Mucosa of rectum (tissue), 2 donors: Measurements from ENCODE around the gene PDGFC.

ENCODE experiments used
- H3K27ac ChIP-seq, 2 donors: one replicate each; pipeline ENCODE4 v1.7.0; 2013; ENCODE audit warnings: inconsistent platforms in 2 of 2, low read depth in 2 of 2, low read length in 2 of 2
- H3K27me3 ChIP-seq, 2 donors: one replicate each; pipeline ENCODE4 v1.7.0; 2013; ENCODE audit warnings: low read length in 2 of 2; ENCODE audit not compliant: control insufficient read depth in 2 of 2, insufficient read depth in 2 of 2
- H3K36me3 ChIP-seq, 2 donors: one replicate each; pipeline ENCODE4 v1.7.0; 2013; ENCODE audit warnings: low read length in 2 of 2; ENCODE audit not compliant: control insufficient read depth in 2 of 2, insufficient read depth in 2 of 2
- H3K4me1 ChIP-seq, 2 donors: one replicate each; pipeline ENCODE4 v1.7.0; 2013; ENCODE audit warnings: low read length in 2 of 2, mild to moderate bottlenecking in 1 of 2; ENCODE audit not compliant: control insufficient read depth in 2 of 2, insufficient read depth in 2 of 2
- H3K4me3 ChIP-seq, 2 donors: one replicate each; pipeline ENCODE4 v1.7.0; 2013; ENCODE audit warnings: low read length in 2 of 2
- H3K9ac ChIP-seq, 2 donors: one replicate each; pipeline ENCODE4 v1.7.0; 2013; ENCODE audit warnings: low read length in 2 of 2, low read depth in 1 of 2, mild to moderate bottlenecking in 1 of 2
- H3K9me3 ChIP-seq, 2 donors: one replicate each; pipeline ENCODE4 v1.7.0; 2013; ENCODE audit warnings: low read length in 2 of 2; ENCODE audit not compliant: control insufficient read depth in 2 of 2
- donor health status: healthy.
- donor health status: Normal muscosa, but diverticular disease.

The PDGFC gene

GRCh38 chr4:156962058-156962358 lies 9.6 kb downstream of the PDGFC start:
- H3K27me3 ChIP-seq = no peaks in the 10 kb centered on the region
- no peaks in the 10 kb centered on the region for H3K9me3 ChIP-seq
- peak overlapping the region in 1 of 2 donors; percentile 11 for H3K27ac ChIP-seq
- H3K4me1 ChIP-seq = peaks cover 0 to 6% of the 10 kb centered on the region in 2 donors
- no peak overlapping the region for H3K9ac ChIP-seq
- H3K36me3 ChIP-seq = no peaks in the 10 kb centered on the region
- no peak overlapping the region for H3K4me3 ChIP-seq

GRCh38 chr4:156961196-156962057 lies 10.2 kb downstream of the PDGFC start:
- H3K27me3 ChIP-seq = no peaks in the 10 kb centered on the region
- no peak overlapping the region for H3K4me3 ChIP-seq
- H3K9me3 ChIP-seq = no peaks in the 10 kb centered on the region
- H3K9ac ChIP-seq = no peak overlapping the region
- no peaks in the 10 kb centered on the region for H3K36me3 ChIP-seq
- peak overlapping the region in 1 of 2 donors; percentile 11 for H3K27ac ChIP-seq
- peaks cover 0 to 6% of the 10 kb centered on the region in 2 donors for H3K4me1 ChIP-seq

- Histone ChIP-seq H3K4me3 (no peak overlapping the region), H3K4me1 (peaks cover 0 to 6% of the 10 kb centered on the region in 2 donors), H3K27ac (no peak overlapping the region), H3K27me3 (no peaks in the 10 kb centered on the region), H3K9ac (no peak overlapping the region), H3K9me3 (no peaks in the 10 kb centered on the region), H3K36me3 (no peaks in the 10 kb centered on the region)
These were observed 12.3 kb downstream of the PDGFC start for GRCh38 chr4:156959298-156959702.

GRCh38 chr4:156958276-156959074 lies 13.1 kb downstream of the PDGFC start:
- no peaks in the 10 kb centered on the region for H3K36me3 ChIP-seq
- H3K4me3 ChIP-seq = no peak overlapping the region
- no peak overlapping the region for H3K9ac ChIP-seq
- H3K27me3 ChIP-seq = no peaks in the 10 kb centered on the region
- H3K9me3 ChIP-seq = no peaks in the 10 kb centered on the region
- H3K4me1 ChIP-seq = peaks cover 0 to 6% of the 10 kb centered on the region in 2 donors
- H3K27ac ChIP-seq = no peak overlapping the region

GRCh38 chr4:156957556-156957955 lies 14.0 kb downstream of the PDGFC start:
- Histone ChIP-seq H3K27me3 (no peaks in the 10 kb centered on the region), H3K9ac (no peak overlapping the region), H3K9me3 (no peaks in the 10 kb centered on the region), H3K4me1 (peaks cover 0 to 6% of the 10 kb centered on the region in 2 donors), H3K4me3 (no peak overlapping the region), H3K27ac (no peak overlapping the region), H3K36me3 (no peaks in the 10 kb centered on the region)

- Histone ChIP-seq H3K27me3 (no peaks in the 10 kb centered on the region), H3K9me3 (no peaks in the 10 kb centered on the region), H3K27ac (no peak overlapping the region), H3K4me3 (no peak overlapping the region), H3K36me3 (no peaks in the 10 kb centered on the region), H3K9ac (no peak overlapping the region), H3K4me1 (peaks cover 0 to 6% of the 10 kb centered on the region in 2 donors)
These were observed 14.7 kb downstream of the PDGFC start for GRCh38 chr4:156956826-156957368.

- H3K4me1 ChIP-seq = peaks cover 0 to 6% of the 10 kb centered on the region in 2 donors
- no peak overlapping the region for H3K4me3 ChIP-seq
- no peak overlapping the region for H3K9ac ChIP-seq
- no peaks in the 10 kb centered on the region for H3K27me3 ChIP-seq
- H3K36me3 ChIP-seq = no peaks in the 10 kb centered on the region
- H3K27ac ChIP-seq = no peak overlapping the region
- no peaks in the 10 kb centered on the region for H3K9me3 ChIP-seq
These were observed 15.2 kb downstream of the PDGFC start for GRCh38 chr4:156956359-156956758.

GRCh38 chr4:156954587-156954986 lies 17.0 kb downstream of the PDGFC start:
- Histone ChIP-seq H3K36me3 (no peaks in the 10 kb centered on the region), H3K27ac (peak overlapping the region in 1 of 2 donors; percentile 26), H3K4me1 (peaks cover 0 to 6% of the 10 kb centered on the region in 2 donors), H3K9ac (no peak overlapping the region), H3K4me3 (no peak overlapping the region), H3K27me3 (no peaks in the 10 kb centered on the region), H3K9me3 (no peaks in the 10 kb centered on the region)

- Histone ChIP-seq H3K27ac (peak overlapping the region; percentile 5 to 21), H3K4me3 (no peak overlapping the region)
These were observed 17.6 kb downstream of the PDGFC start for GRCh38 chr4:156953951-156954350.

GRCh38 chr4:156953001-156953400 lies 18.6 kb downstream of the PDGFC start:
- H3K36me3 ChIP-seq = no peaks in the 10 kb centered on the region
- no peak overlapping the region for H3K9ac ChIP-seq
- no peaks in the 10 kb centered on the region for H3K9me3 ChIP-seq
- H3K4me3 ChIP-seq = no peak overlapping the region
- peaks cover 0 to 6% of the 10 kb centered on the region in 2 donors for H3K4me1 ChIP-seq
- no peak overlapping the region for H3K27ac ChIP-seq
- H3K27me3 ChIP-seq = no peaks in the 10 kb centered on the region

More at GRCh38 chr4:156953951-156954350, 17.6 kb downstream of the PDGFC start:
- no peak overlapping the region for H3K9ac ChIP-seq
- no peaks in the 10 kb centered on the region for H3K36me3 ChIP-seq
- H3K27me3 ChIP-seq = no peaks in the 10 kb centered on the region
- no peaks in the 10 kb centered on the region for H3K9me3 ChIP-seq
- H3K4me1 ChIP-seq = peaks cover 0 to 6% of the 10 kb centered on the region in 2 donors
